HepG2 (cell line): ENCODE results near the gene PTPRD.

Experiments
- CTCF ChIP-seq: sonication (generic); formaldehyde crosslinking; IDR thresholded peaks from 2 replicates; pipeline ENCODE4 v1.5.0; 2020; ENCODE audit warnings: mild to moderate bottlenecking, missing genetic modification reagents, moderate library complexity
- DDIT3 ChIP-seq: sonication (generic); formaldehyde crosslinking; IDR thresholded peaks from 2 replicates; pipeline ENCODE4 v1.4.0; 2020; ENCODE audit warnings: mild to moderate bottlenecking, missing genetic modification reagents
- EP300 ChIP-seq, 3 experiments: sonication (generic) in 1 of 3; formaldehyde crosslinking in 1 of 3; IDR thresholded peaks; 2 replicates each; pipeline versions ENCODE4 v1.5.1 to v1.6.1; 2011 to 2020; ENCODE audit warnings: low read depth in 2 of 3, low read length in 2 of 3, borderline replicate concordance in 1 of 3, improper control_type of control experiment in 1 of 3, mild to moderate bottlenecking in 1 of 3, missing genetic modification reagents in 1 of 3, moderate library complexity in 1 of 3
- EZH2 ChIP-seq: conservative IDR thresholded peaks from 2 replicates; pipeline ENCODE4 v1.6.1; 2012; ENCODE audit warnings: mild to moderate bottlenecking, low read depth, low read length, moderate library complexity
- JDP2 ChIP-seq: sonication (generic); formaldehyde crosslinking; IDR thresholded peaks from 2 replicates; pipeline ENCODE4 v1.8.1; 2022; ENCODE audit warnings: missing genetic modification reagents, borderline replicate concordance
- JUND ChIP-seq: sonication (generic); formaldehyde crosslinking; IDR thresholded peaks from 2 replicates; pipeline ENCODE4 v1.8.0; 2022; ENCODE audit warnings: mild to moderate bottlenecking, missing genetic modification reagents
- MBNL3 ChIP-seq: fragments of 250-450 bp; sonication (Bioruptor Pico); conservative IDR thresholded peaks from 2 replicates; pipeline ENCODE4 v1.8.0; 2022; ENCODE audit warnings: mild to moderate bottlenecking, inconsistent platforms
- MYC ChIP-seq: sonication (generic); formaldehyde crosslinking; IDR thresholded peaks from 2 replicates; pipeline ENCODE4 v1.9.0; 2021; ENCODE audit warnings: missing genetic modification reagents, borderline replicate concordance
- RFXAP ChIP-seq: sonication (generic); formaldehyde crosslinking; IDR thresholded peaks from 2 replicates; pipeline ENCODE4 v1.4.0; 2020; ENCODE audit warnings: missing genetic modification reagents, borderline replicate concordance
- SETDB1 ChIP-seq: sonication (generic); formaldehyde crosslinking; IDR thresholded peaks from 2 replicates; pipeline ENCODE4 v1.5.1; 2020; ENCODE audit warnings: missing genetic modification reagents, mild to moderate bottlenecking, borderline replicate concordance
- TOE1 ChIP-seq: sonication (generic); formaldehyde crosslinking; IDR thresholded peaks from 2 replicates; pipeline ENCODE4 v1.4.0; 2020; ENCODE audit warnings: mild to moderate bottlenecking, missing genetic modification reagents
- ZNF121 ChIP-seq: sonication (generic); formaldehyde crosslinking; IDR thresholded peaks from 2 replicates; pipeline ENCODE4 v1.5.0; 2020; ENCODE audit warnings: mild to moderate bottlenecking, missing genetic modification reagents
- ZNF138 ChIP-seq: sonication (generic); formaldehyde crosslinking; IDR thresholded peaks from 2 replicates; pipeline ENCODE4 v1.5.0; 2020; ENCODE audit warnings: mild to moderate bottlenecking, low read depth, missing genetic modification reagents

- TF ChIP-seq MBNL3 (CRISPR knock-in tag), result no peak
- TF ChIP-seq MYC (CRISPR knock-in tag), result no peak
- TF ChIP-seq EZH2, result no peak
- no peak for TF ChIP-seq DDIT3 (CRISPR knock-in tag)
- TF ChIP-seq JDP2 (CRISPR knock-in tag), result no peak
- TF ChIP-seq EP300 (IDR thresholded peaks at IDR 0.05; ENCODE audit: low read depth in 2 of 2, low read length in 2 of 2), result no peak
- no peak for TF ChIP-seq EP300 (CRISPR knock-in tag; IDR thresholded peaks at IDR 0.05; ENCODE audit: borderline replicate concordance)
- TF ChIP-seq ZNF121 (CRISPR knock-in tag), result no peak
- no peak for TF ChIP-seq CTCF (CRISPR knock-in tag)
- no peak for TF ChIP-seq RFXAP (CRISPR knock-in tag)
- TF ChIP-seq JUND, result no peak
- TF ChIP-seq SETDB1 (CRISPR knock-in tag), result no peak
- no peak for TF ChIP-seq TOE1 (CRISPR knock-in tag)
- no peak for TF ChIP-seq ZNF138 (CRISPR knock-in tag)
These were observed 444.6 kb downstream of the PTPRD start for GRCh38 chr9:10168241-10168640.
